Coronary artery (tissue), 2 donors: Measurements from ENCODE around the gene ADAD2.

Experiments
- DNase-seq: peaks from one replicate; pipeline ENCODE4 v3.0.0-alpha.2; 2017; ENCODE audit warnings: low spot score
- H3K27ac ChIP-seq, 2 donors: fragments of 200-600 bp; sonication (generic); one replicate each; pipeline ENCODE4 v1.5.1; 2016 to 2019
- H3K4me3 ChIP-seq: fragments of 200-600 bp; sonication (generic); 2 replicates; pipeline ENCODE4 v1.5.1; 2016; ENCODE audit warnings: mild to moderate bottlenecking, moderate library complexity
- TF ChIP-seq, protein P1 (sequence below): fragments of 200-600 bp; sonication (generic); IDR thresholded peaks from one replicate; pipeline ENCODE4 v1.5.1; 2019; ENCODE audit warnings: antibody characterized with exemption

The ADAD2 gene

DNA sequence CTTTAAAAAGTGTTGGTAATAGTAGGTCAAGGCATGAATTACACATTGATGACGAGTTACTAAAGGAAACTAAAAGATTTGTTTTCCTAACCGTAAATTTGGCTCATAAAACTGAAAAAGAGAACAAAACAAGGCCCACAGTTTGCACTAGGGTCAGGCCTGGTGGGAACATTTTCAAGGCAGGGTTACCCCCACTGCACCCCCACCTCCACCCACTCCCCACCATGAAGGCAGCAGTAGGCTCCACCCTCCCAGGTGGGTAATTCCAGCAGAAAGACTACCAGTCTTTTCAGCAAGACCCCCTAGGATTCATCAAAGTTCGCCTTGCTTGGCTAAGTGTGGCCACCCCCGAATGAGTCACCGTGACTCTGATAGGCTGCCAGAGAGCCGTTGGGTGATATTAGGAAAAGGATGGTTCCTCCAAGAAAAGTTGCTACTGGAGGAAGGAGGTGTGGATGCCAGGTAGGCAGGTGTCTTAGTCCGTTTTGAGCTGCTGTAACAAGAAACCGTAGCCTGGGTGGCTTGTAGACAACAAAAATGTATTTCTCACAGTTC is 37.2 kb upstream of the ADAD2 start:
- DNase-seq: no peak
- H3K4me3 ChIP-seq: no peak overlapping the region
- no peak overlapping the region for H3K27ac ChIP-seq
- TF ChIP-seq, protein P1, sequence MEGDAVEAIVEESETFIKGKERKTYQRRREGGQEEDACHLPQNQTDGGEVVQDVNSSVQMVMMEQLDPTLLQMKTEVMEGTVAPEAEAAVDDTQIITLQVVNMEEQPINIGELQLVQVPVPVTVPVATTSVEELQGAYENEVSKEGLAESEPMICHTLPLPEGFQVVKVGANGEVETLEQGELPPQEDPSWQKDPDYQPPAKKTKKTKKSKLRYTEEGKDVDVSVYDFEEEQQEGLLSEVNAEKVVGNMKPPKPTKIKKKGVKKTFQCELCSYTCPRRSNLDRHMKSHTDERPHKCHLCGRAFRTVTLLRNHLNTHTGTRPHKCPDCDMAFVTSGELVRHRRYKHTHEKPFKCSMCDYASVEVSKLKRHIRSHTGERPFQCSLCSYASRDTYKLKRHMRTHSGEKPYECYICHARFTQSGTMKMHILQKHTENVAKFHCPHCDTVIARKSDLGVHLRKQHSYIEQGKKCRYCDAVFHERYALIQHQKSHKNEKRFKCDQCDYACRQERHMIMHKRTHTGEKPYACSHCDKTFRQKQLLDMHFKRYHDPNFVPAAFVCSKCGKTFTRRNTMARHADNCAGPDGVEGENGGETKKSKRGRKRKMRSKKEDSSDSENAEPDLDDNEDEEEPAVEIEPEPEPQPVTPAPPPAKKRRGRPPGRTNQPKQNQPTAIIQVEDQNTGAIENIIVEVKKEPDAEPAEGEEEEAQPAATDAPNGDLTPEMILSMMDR: no peak

DNA sequence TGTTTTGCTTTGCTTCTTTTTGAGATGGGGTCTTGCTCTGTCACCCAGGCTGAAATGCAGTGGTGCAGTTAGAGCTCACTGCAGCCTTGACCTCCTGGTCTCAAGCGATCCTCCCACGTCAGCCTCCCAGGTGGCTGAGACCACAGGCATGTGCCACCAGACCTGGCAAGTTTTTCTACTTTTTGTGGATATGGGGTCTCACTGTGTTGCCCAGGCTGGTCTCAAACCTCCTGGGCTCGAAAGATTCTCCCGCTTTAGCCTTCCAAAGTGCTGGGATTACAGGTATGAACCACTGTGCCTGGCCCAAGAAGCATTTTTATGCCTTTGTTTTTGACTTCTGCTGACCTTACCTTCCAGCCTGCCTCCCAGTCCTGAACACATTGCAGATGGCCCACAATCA is 35.7 kb upstream of the ADAD2 start:
- no peak for DNase-seq
- TF ChIP-seq, protein P1: no peak
- Histone ChIP-seq H3K4me3 (no peak overlapping the region), H3K27ac (no peak overlapping the region)

DNA sequence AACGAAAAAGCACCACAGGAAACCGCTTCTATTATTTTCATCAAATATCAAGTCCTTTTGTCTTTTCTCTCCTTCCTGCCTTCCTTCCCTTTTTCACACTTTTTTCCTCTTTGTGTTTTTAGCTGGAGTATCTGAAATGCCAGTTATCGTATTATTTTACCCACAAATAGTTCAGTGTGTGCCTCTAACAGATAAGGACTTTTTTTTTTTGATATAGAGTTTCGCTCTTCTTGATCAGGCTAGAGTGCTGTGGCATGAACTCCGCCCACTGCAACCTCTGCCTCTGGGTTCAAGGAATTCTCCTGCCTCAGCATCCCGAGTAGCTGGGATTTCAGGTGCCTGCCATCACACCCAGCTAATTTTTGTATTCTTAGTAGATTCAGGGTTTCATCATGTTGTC is 35.2 kb upstream of the ADAD2 start:
- TF ChIP-seq, protein P1: no peak
- Histone ChIP-seq H3K4me3 (no peak overlapping the region), H3K27ac (no peak overlapping the region)
- no peak for DNase-seq

DNA sequence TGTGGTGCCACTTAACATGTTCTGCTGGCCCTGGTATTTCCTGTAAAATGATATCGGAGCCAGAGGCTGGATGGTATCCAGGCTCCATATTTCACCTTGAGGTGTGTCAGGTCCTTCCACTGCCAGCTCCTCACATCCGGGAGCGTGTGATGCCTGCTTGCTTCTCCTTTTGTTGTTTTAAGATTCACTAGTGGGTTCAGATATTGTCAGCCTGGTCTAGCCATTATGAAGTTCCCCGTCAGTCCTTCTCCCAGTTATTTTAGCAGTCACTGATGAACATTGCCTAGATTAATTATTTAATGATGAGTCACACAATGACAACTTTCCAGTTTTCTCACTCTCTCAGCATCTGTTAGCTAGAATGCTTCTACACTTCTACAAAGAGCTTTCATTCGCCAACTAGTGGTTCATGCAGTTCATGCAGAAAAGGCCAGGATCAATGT is 34.6 kb upstream of the ADAD2 start:
- TF ChIP-seq, protein P1: no peak

DNA sequence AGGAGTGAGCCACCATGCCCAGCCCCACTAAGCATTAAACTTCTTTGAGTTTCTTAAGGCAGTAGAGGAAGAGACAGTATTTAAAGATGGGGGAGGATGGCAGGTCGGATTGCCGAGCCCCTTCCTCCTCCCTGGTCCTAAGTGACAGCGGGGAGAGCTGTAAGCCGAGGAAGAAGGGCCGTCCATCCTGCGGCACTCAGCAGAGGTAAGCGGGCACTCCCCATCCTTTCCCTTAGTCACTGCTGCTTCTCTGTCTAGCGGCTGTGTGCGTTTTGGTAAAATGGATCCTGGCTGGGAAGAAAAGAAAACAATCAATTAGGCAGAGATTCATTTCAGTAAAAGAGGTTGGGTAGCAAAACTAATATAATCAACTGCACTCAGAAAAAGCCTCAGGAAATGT is 31.9 kb upstream of the ADAD2 start:
- no peak overlapping the region for H3K4me3 ChIP-seq
- DNase-seq: no peak
- H3K27ac ChIP-seq: no peak overlapping the region
- TF ChIP-seq, protein P1: no peak

More for the DNA sequence above, 34.6 kb upstream of the ADAD2 start:
- H3K27ac ChIP-seq: no peak overlapping the region
- DNase-seq: no peak
- H3K4me3 ChIP-seq: no peak overlapping the region

DNA sequence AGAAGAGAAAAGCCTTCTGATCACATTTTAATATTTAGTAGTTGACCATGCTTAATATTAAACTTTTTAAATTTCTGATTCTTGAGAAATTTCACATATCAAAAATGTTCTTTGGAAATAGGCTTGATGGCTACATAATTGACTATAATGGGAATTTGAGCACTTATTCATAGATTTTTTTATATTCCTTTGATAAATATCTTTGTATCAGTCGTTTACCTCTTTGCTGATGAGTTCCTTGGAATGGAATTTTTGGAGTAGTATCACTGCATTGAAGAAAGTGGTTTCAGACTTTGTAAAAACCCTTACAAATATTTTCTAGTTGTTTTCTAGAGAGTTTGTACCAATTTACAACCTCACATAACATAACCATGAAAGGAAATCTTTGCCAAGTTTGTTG is 31.2 kb upstream of the ADAD2 start:
- DNase-seq: no peak
- Histone ChIP-seq H3K4me3 (no peak overlapping the region), H3K27ac (no peak overlapping the region)
- TF ChIP-seq, protein P1: no peak

DNA sequence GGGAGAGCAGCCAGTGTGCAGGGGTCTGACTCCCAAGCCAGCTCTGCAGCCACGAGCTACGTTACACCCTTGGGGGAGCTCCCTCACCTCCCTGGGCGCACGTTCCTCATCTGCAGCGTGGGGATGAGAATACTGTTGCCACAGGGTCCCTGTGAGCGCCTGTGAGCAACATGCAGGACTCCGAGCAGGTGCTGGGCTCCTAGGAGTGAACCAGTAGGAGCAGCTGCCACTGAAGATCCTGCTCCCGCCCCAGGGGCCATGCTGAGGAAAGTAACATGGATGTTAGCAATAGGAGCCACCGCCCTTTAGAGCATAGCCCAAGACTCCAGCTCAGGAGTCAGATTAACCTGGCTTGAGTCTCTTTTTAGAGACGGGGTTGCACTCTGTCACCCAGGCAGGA is 29.9 kb upstream of the ADAD2 start:
- DNase-seq: no peak
- TF ChIP-seq, protein P1: no peak
- Histone ChIP-seq H3K27ac (no peak overlapping the region), H3K4me3 (no peak overlapping the region)
